Type B pancreatic cell (in vitro differentiated cells): ENCODE results near the gene TBCC. TPM values are rescaled to one million over a fixed set of nuclear protein-coding genes. Genes with fewer than 3 reads are reported as not detected.

Experiments used
- DNase-seq: peaks from one replicate; pipeline ENCODE4 v3.0.0; 2021; ENCODE audit warnings: mixed read lengths; ENCODE audit not compliant: unreplicated experiment; ENCODE audit errors: extremely low spot score
- H3K27ac Mint-ChIP-seq: 2 replicates; pipeline ENCODE4 v1.8.0; 2021; ENCODE audit warnings: mild to moderate bottlenecking, mixed read lengths
- H3K27me3 Mint-ChIP-seq: 2 replicates; pipeline ENCODE4 v1.8.0; 2021; ENCODE audit warnings: mixed read lengths
- H3K36me3 Mint-ChIP-seq: 2 replicates; pipeline ENCODE4 v1.8.0; 2021; ENCODE audit warnings: mixed read lengths
- H3K4me1 Mint-ChIP-seq: one replicate; pipeline ENCODE4 v1.8.0; 2021; ENCODE audit warnings: mixed read lengths; ENCODE audit not compliant: unreplicated experiment
- H3K4me3 Mint-ChIP-seq: 2 replicates; pipeline ENCODE4 v1.8.0; 2021; ENCODE audit warnings: mild to moderate bottlenecking, mixed read lengths
- H3K9me3 Mint-ChIP-seq: 2 replicates; pipeline ENCODE4 v1.8.0; 2021; ENCODE audit warnings: mixed read lengths
- total RNA-seq: library from RNA; stranded (reverse); gene quantifications from 2 replicates; pipeline ENCODE4 v1.2.1, GENCODE V29; 2021; ENCODE audit warnings: low replicate concordance
- TF ChIP-seq, protein P1 (sequence below): fragments of 200-600 bp; sonication (generic); conservative IDR thresholded peaks from 2 replicates; pipeline ENCODE4 v1.5.0; 2021; ENCODE audit warnings: antibody characterized with exemption, mild to moderate bottlenecking

Gene TBCC
- total RNA-seq, 1 donor from 2014 or later, result 29.3 TPM

DNA sequence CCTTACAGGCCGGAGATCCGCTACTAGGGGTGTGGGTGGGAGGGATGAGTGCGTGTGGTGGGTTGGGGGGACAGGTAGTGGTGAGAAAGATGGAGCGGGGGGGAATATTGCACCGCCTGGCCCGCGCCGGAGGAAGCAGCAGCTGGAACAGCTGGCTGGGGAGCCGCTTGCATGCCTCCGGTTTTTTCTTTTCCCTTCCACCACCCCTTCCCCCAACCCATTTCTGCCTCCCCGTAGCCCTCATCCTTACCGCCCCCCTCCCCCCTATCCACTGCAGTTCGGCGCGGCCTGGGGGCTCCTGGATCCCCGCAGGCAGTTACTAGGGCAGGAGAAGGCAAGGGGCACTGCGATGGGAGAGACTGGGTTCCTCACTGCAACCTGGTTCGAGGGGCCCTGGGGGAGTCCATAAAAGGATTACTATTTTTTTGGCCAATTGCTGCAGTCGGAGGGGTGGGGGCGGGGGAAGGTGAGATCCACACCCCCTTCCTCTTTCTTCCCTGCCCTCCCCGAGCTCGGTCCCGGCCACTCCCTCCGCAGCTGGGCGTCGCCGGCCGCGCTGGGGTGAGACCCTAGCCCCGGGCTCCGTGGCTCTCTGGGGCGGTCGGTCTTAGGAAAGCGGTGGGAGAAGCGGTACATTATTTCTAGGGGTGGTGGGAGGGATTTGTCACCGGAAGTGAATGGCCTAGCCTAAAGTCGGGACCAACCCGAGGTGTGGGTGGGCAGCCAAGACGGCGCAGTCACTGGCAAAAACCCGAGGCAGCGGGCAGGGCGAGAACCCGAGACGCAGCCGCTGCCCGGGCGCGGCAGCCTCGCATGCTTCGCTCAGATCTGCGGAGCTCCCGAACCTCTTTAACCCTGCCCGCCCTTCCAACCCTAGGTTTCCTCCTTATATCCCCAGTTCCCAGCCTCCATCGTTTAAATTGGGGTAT is 824 bp upstream of the TBCC start:
- Mint-ChIP-seq H3K27ac (peak overlapping the region; percentile 98), H3K4me1 (peaks cover 39% of the 10 kb centered on the region), H3K9me3 (no peaks in the 10 kb centered on the region), H3K36me3 (peaks cover 7% of the 10 kb centered on the region), H3K27me3 (no peaks in the 10 kb centered on the region), H3K4me3 (peak overlapping the region; percentile 98)
- TF ChIP-seq, protein P1, sequence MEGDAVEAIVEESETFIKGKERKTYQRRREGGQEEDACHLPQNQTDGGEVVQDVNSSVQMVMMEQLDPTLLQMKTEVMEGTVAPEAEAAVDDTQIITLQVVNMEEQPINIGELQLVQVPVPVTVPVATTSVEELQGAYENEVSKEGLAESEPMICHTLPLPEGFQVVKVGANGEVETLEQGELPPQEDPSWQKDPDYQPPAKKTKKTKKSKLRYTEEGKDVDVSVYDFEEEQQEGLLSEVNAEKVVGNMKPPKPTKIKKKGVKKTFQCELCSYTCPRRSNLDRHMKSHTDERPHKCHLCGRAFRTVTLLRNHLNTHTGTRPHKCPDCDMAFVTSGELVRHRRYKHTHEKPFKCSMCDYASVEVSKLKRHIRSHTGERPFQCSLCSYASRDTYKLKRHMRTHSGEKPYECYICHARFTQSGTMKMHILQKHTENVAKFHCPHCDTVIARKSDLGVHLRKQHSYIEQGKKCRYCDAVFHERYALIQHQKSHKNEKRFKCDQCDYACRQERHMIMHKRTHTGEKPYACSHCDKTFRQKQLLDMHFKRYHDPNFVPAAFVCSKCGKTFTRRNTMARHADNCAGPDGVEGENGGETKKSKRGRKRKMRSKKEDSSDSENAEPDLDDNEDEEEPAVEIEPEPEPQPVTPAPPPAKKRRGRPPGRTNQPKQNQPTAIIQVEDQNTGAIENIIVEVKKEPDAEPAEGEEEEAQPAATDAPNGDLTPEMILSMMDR, result no peak
- peak; percentile 91 for DNase-seq

- Mint-ChIP-seq H3K36me3 (peaks cover 7% of the 10 kb centered on the region), H3K9me3 (no peaks in the 10 kb centered on the region), H3K27ac (peak overlapping the region; percentile 70), H3K4me1 (peaks cover 34% of the 10 kb centered on the region), H3K4me3 (peak overlapping the region; percentile 98), H3K27me3 (no peaks in the 10 kb centered on the region)
- TF ChIP-seq, protein P1, result no peak
- DNase-seq, result no peak
Observed at GRCh38 chr6:42745083-42745639, 742 bp downstream of the TBCC start.

GRCh38 chr6:42744351-42744893 is 1.5 kb downstream of the TBCC start:
- peak overlapping the region; percentile 70 for H3K27ac Mint-ChIP-seq

DNA sequence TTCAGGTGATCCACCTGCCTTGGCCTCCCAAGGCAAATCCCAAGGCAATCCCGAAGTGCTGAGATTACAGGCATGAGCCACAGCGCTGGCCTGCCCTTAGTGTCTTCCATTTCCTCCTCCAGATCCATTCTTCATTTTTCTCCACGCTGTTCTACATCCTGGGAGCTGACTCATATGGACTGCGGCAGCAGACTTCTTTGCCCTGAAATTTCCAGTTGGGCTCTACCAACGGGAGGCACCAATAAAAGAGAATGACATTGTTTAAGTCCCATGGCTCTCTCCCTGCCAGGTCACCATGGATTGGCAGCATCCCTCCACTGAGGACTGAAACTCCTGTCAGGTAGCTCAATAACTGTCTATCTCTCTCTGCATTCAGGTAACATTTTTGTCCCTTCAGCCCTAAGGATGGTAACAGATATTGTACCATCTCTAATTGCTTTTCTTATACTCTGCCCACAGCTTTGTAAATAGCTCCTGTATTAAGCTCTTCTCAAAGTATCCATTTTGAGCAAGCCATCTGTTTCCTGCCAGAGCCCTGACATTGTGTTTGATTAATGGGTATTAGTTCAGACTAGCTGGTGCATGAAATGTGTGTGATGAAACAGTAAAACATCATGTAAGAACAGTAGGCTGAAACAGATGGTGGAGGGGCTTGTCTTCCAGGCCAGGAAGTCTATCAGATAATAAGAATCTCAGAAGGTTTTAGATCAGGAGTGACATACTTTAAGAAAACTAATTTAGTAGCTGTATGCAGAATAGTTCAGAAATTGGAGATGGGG is 3.6 kb downstream of the TBCC start:
- peaks cover 7% of the 10 kb centered on the region for H3K27me3 Mint-ChIP-seq
- no peak for DNase-seq
- H3K9me3 Mint-ChIP-seq, result no peaks in the 10 kb centered on the region
- peak overlapping the region; percentile 73 for H3K4me3 Mint-ChIP-seq
- H3K36me3 Mint-ChIP-seq, result peaks cover 7% of the 10 kb centered on the region
- H3K4me1 Mint-ChIP-seq, result peaks cover 20% of the 10 kb centered on the region
- peak overlapping the region; percentile 75 for H3K27ac Mint-ChIP-seq
- TF ChIP-seq, protein P1, result no peak

More at GRCh38 chr6:42744351-42744893, 1.5 kb downstream of the TBCC start:
- TF ChIP-seq, protein P1, result no peak
- H3K9me3 Mint-ChIP-seq, result no peaks in the 10 kb centered on the region
- peaks cover 34% of the 10 kb centered on the region for H3K4me1 Mint-ChIP-seq
- no peaks in the 10 kb centered on the region for H3K27me3 Mint-ChIP-seq
- peaks cover 7% of the 10 kb centered on the region for H3K36me3 Mint-ChIP-seq
- no peak for DNase-seq
- H3K4me3 Mint-ChIP-seq, result peak overlapping the region; percentile 98

GRCh38 chr6:42740725-42741124 is 5.2 kb downstream of the TBCC start:
- TF ChIP-seq, protein P1, result no peak
- peaks cover 8% of the 10 kb centered on the region for H3K27me3 Mint-ChIP-seq
- H3K4me1 Mint-ChIP-seq, result peaks cover 17% of the 10 kb centered on the region
- no peak for DNase-seq
- no peak overlapping the region for H3K4me3 Mint-ChIP-seq
- H3K36me3 Mint-ChIP-seq, result peaks cover 4% of the 10 kb centered on the region
- H3K9me3 Mint-ChIP-seq, result no peaks in the 10 kb centered on the region
- peak overlapping the region; percentile 48 for H3K27ac Mint-ChIP-seq
